Bronchial epithelial cell (primary cell): ENCODE measurements around the gene EXOC6B. TPM values are rescaled to one million over a fixed set of nuclear protein-coding genes. Genes with fewer than 3 reads are reported as not detected.

ENCODE experiments used
- DNase-seq: peaks from one replicate; pipeline ENCODE4 v3.0.0-alpha.2; 2010; ENCODE audit warnings: low read depth
- FAIRE-seq: peaks from 2 replicates; lab custom pipeline; 2011; peaks lifted over from hg19 to GRCh38; lab: Jason Lieb, UNC
- H3K27me3 ChIP-seq: 2 replicates; pipeline ENCODE4 v1.5.1; 2011; ENCODE audit warnings: low read length; ENCODE audit not compliant: control insufficient read depth, insufficient read depth
- H3K36me3 ChIP-seq: 2 replicates; pipeline ENCODE4 v1.5.1; 2011; ENCODE audit warnings: low read length; ENCODE audit not compliant: control insufficient read depth, insufficient read depth
- H3K4me3 ChIP-seq: 2 replicates; pipeline ENCODE4 v1.5.1; 2011; ENCODE audit warnings: mild to moderate bottlenecking, low read depth, low read length, control low read depth
- total RNA-seq: library from RNA; depleted of rRNA; stranded (reverse); fragments of >200 nt; gene quantifications from 2 replicates; pipeline ENCODE4 v1.2.1, GENCODE V29; 2014
- TF ChIP-seq, protein P1 (sequence below): IDR thresholded peaks from 2 replicates; pipeline ENCODE4 v1.5.1; 2011; ENCODE audit warnings: mild to moderate bottlenecking, moderate library complexity, low read length, control low read depth, inconsistent platforms; ENCODE audit not compliant: insufficient read depth, severe bottlenecking

Gene EXOC6B
- total RNA-seq, 1 donor from 2014 or later: 26.9 TPM

DNA sequence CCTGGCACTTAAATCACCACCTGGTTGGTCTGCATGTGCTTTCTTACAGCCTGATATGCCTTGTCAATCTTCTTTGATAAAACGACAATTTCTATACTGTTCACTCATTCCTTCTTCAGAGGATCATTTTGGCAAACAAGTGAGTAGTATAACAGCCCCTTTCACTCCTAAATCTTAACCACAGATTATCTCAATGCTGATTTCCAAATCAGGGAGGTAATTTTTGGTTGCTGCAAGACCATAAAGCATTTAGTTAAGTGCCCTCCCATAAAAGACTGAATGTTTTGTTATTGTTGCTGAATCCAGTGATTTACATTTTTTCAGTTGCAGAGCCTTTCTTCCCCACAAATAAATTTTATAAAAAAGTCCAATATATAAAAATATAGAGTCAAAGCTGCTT is 549.0 kb downstream of the EXOC6B start:
- Histone ChIP-seq H3K36me3 (no peaks in the 10 kb centered on the region), H3K4me3 (no peak overlapping the region), H3K27me3 (no peaks in the 10 kb centered on the region)
- TF ChIP-seq, protein P1, sequence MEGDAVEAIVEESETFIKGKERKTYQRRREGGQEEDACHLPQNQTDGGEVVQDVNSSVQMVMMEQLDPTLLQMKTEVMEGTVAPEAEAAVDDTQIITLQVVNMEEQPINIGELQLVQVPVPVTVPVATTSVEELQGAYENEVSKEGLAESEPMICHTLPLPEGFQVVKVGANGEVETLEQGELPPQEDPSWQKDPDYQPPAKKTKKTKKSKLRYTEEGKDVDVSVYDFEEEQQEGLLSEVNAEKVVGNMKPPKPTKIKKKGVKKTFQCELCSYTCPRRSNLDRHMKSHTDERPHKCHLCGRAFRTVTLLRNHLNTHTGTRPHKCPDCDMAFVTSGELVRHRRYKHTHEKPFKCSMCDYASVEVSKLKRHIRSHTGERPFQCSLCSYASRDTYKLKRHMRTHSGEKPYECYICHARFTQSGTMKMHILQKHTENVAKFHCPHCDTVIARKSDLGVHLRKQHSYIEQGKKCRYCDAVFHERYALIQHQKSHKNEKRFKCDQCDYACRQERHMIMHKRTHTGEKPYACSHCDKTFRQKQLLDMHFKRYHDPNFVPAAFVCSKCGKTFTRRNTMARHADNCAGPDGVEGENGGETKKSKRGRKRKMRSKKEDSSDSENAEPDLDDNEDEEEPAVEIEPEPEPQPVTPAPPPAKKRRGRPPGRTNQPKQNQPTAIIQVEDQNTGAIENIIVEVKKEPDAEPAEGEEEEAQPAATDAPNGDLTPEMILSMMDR: no peak
- no peak for DNase-seq
- FAIRE-seq: no peak

DNA sequence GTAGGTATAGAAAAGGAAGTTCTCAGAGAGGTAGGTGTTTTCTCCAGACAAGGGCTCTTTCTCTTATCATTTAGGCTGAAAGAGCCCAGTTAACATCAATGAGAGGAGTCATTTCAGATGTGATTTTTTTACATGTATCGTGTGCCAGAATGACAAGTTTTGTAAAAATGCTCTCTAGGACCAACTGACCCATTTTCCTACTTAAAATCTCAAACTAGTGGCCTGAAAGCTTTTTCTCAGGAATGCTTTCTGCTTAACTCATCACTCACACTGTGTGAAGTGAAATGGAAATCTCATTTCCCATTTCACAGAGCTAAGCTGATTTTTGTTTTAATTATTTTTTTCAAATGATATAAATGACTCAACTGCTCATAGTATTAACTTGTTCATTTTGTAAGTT is 549.5 kb downstream of the EXOC6B start:
- TF ChIP-seq, protein P1: no peak

GRCh38 chr2:72275084-72275483 is 550.7 kb downstream of the EXOC6B start:
- FAIRE-seq (no peak), DNase-seq (no peak)
- TF ChIP-seq, protein P1: no peak
- Histone ChIP-seq H3K4me3 (no peak overlapping the region), H3K27me3 (no peaks in the 10 kb centered on the region), H3K36me3 (no peaks in the 10 kb centered on the region)

More for the DNA sequence above, 549.5 kb downstream of the EXOC6B start:
- Histone ChIP-seq H3K27me3 (no peaks in the 10 kb centered on the region), H3K36me3 (no peaks in the 10 kb centered on the region), H3K4me3 (no peak overlapping the region)
- DNase-seq: no peak
- FAIRE-seq: no peak

DNA sequence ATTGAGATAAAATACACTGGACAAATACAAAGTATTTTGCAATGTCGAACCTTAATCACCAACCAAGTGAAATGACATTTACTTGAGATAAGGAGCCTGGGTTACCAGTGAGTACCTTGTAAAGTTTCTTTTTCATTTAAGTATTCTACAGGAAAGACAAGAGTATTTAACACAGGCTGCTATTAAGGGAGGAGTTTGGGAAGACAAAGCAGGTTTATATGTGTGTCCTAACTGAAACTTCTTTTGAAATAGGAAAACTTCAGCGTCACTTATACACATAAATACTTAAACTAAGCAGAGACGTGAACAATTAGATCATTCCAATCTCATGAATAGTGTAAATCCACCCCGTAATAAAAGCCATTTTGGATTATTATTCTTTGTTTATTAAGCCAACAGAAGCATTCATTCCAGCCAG is 551.4 kb downstream of the EXOC6B start:
- Histone ChIP-seq H3K4me3 (no peak overlapping the region), H3K36me3 (no peaks in the 10 kb centered on the region), H3K27me3 (no peaks in the 10 kb centered on the region)
- no peak for FAIRE-seq
- TF ChIP-seq, protein P1: no peak
- DNase-seq: peak; percentile 5

- Histone ChIP-seq H3K4me3 (no peak overlapping the region), H3K27me3 (no peaks in the 10 kb centered on the region), H3K36me3 (no peaks in the 10 kb centered on the region)
- TF ChIP-seq, protein P1: no peak
- no peak for DNase-seq
- FAIRE-seq: no peak
Measured at GRCh38 chr2:72273384-72273783, 552.4 kb downstream of the EXOC6B start.
